Pancreas (tissue), 10 donors: Measurements from ENCODE around the gene CD248. TPM values are rescaled to one million over a fixed set of nuclear protein-coding genes. Genes with fewer than 3 reads are reported as not detected.
A peak's percentile ranks its signal among the peaks of the same experiment; 100 is the strongest.

Source experiments
- ATAC-seq, 4 donors: fragments of 200-7000 bp; cut with Tn5 transposase; one replicate each; pipeline versions ENCODE4 v1.8.0 to v1.9.1; 2020; ENCODE audit warnings: mild to moderate bottlenecking in 4 of 4, moderate library complexity in 4 of 4
- DNase-seq, 6 donors: peaks; one replicate each; pipeline ENCODE4 v3.0.0-alpha.2; 2020
- FAIRE-seq: peaks from 2 replicates; lab custom pipeline; 2012; peaks lifted over from hg19 to GRCh38; lab: Jason Lieb, UNC
- H3K27ac ChIP-seq, 4 donors: fragments of 200-600 bp; sonication (generic); 1 replicate in 3 of 4; 2 replicates in 1 of 4; pipeline versions ENCODE4 v1.5.0 to v1.8.0; 2020
- H3K27me3 ChIP-seq, 4 donors: fragments of 200-600 bp; one replicate each; pipeline ENCODE4 v1.8.0; 2021
- H3K36me3 ChIP-seq, 3 donors: fragments of 200-600 bp; sonication (generic) in 1 of 3; one replicate each; pipeline versions ENCODE4 v1.5.0 to v1.8.0; 2020 to 2021
- H3K4me1 ChIP-seq, 3 donors: fragments of 200-600 bp; one replicate each; pipeline ENCODE4 v1.8.0; 2021
- H3K4me3 ChIP-seq, 4 donors: fragments of 200-600 bp; sonication (generic) in 2 of 4; one replicate each; pipeline versions ENCODE4 v1.5.0 to v1.8.0; 2020 to 2021
- H3K9me3 ChIP-seq, 4 donors: fragments of 200-600 bp; one replicate each; pipeline ENCODE4 v1.8.0; 2021
- CTCF ChIP-seq, 4 donors: fragments of 200-600 bp; sonication (generic) in 3 of 4; IDR thresholded peaks; one replicate each; pipeline versions ENCODE4 v1.5.0 to v1.8.0; 2021; ENCODE audit warnings: antibody characterized with exemption in 4 of 4
- WGBS, 2 donors: extraction: QIAGEN DNeasy Blood & Tissue Kit; methylation state at CpG; one replicate each; pipeline ENCODE4 v1.1.7; 2013; 5-methylcytosine and 5-hydroxymethylcytosine counted together
- intact Hi-C, 3 donors: fragments of 100-400 bp; cut with DNase I; formaldehyde crosslinking; loops; one replicate each; pipeline versions ENCODE4 v1.11.1 to v1.14.2; 2022
- polyA plus RNA-seq, 2 donors: library from polyadenylated mRNA; stranded (reverse); fragments of 200-250 nt; gene quantifications; one replicate each; pipeline ENCODE4 v1.2.3, GENCODE V29; 2013
- total RNA-seq, 6 donors: library from RNA; stranded (reverse); fragmentation: NEBNext Ultra II Directional in 4 of 6; extraction: Animal tissue kit (Norgen Biotek cat#: 25700) in 4 of 6; gene quantifications; one replicate each; pipeline versions ENCODE4 v1.2.1 to v1.2.4, GENCODE V29; 2021 to 2023
- donor health status: healthy with polysubstance abuse.
- donor health status: DM: no; HTN: no; CAD: no; lungs with moderate emphysema.
- donor health status: DM: no; HTN: no; CAD: no.
- donor health status: control.
- donor health status: control.
- donor health status: Bipolar disorder and iron deficiency.
- donor health status: DM: yes; HTN: yes; CAD: no.
- donor health status: DM: no; HTN: no; CAD: no.
- donor health status: DM: no; HTN: no; CAD: no.
- donor health status: DM: yes; HTN: yes; CAD: no.

The CD248 gene
- total and polyA plus RNA-seq, 8 donors: 1.2 to 17.7 (median 3.8) TPM

DNA sequence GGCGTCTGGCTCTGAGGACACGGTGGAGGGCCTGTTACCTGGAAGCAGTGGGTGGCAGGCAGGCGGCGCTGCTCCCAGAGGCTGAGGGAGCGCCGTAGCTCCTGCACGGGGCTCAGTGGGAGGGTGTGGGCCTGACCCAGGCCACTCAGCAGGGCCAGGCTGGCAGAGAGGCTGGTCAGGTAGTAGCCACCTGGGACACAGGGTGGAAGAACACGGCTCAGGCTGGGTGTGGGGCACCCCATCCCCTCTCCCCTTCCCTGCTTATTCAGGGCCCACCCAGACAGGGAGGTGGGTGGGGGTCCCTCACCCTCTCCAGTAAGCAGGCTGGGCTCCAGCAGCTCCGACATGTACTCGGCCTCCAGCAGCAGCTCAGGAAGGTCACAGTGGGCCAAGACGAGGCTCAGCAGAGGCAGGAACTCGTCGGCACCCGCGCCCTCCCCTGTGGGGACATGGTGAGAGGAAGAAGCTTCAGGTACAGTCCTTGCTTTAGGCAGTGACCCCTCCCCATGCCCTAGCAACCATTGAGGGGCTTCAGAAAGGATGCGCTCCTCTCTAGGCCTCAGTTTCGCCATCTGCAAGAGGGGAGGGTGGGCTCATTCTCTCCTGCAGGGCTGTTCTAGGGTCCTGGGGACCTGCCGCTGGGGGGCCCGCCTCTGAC is 16.5 kb upstream of the CD248 start:
- H3K36me3 ChIP-seq: no peaks in the 10 kb centered on the region
- no peaks in the 10 kb centered on the region for H3K9me3 ChIP-seq
- no peak for TF ChIP-seq CTCF (IDR thresholded peaks at IDR 0.05)
- WGBS, 2 donors: 87 to 91% methylated on average over 16 to 19 of the region's 19 CpGs
- peaks cover 4 to 12% (median 10%) of the 10 kb centered on the region in 3 donors for H3K4me1 ChIP-seq
- H3K27me3 ChIP-seq: no peaks in the 10 kb centered on the region
- intact Hi-C loops: no loop called here
- FAIRE-seq: no peak
- peak in 3 of 6 donors; percentile 18 to 48 (median 45) for DNase-seq
- no peak overlapping the region for H3K4me3 ChIP-seq
- no peak overlapping the region for H3K27ac ChIP-seq
- no peak for ATAC-seq

GRCh38 chr11:66332371-66333219 is 15.8 kb upstream of the CD248 start:
- 78 to 82% methylated on average over 18 of the region's 18 CpGs for WGBS, 2 donors
- H3K4me1 ChIP-seq: peaks cover 4 to 12% (median 10%) of the 10 kb centered on the region in 3 donors
- no peak for TF ChIP-seq CTCF (IDR thresholded peaks at IDR 0.05)
- ATAC-seq (no peak), DNase-seq (peak in 2 of 6 donors; percentile 20 to 70), FAIRE-seq (no peak)
- H3K27ac ChIP-seq: no peak overlapping the region
- no peaks in the 10 kb centered on the region for H3K36me3 ChIP-seq
- no peaks in the 10 kb centered on the region for H3K27me3 ChIP-seq
- intact Hi-C loops: no loop called here
- no peak overlapping the region for H3K4me3 ChIP-seq
- H3K9me3 ChIP-seq: no peaks in the 10 kb centered on the region

DNA sequence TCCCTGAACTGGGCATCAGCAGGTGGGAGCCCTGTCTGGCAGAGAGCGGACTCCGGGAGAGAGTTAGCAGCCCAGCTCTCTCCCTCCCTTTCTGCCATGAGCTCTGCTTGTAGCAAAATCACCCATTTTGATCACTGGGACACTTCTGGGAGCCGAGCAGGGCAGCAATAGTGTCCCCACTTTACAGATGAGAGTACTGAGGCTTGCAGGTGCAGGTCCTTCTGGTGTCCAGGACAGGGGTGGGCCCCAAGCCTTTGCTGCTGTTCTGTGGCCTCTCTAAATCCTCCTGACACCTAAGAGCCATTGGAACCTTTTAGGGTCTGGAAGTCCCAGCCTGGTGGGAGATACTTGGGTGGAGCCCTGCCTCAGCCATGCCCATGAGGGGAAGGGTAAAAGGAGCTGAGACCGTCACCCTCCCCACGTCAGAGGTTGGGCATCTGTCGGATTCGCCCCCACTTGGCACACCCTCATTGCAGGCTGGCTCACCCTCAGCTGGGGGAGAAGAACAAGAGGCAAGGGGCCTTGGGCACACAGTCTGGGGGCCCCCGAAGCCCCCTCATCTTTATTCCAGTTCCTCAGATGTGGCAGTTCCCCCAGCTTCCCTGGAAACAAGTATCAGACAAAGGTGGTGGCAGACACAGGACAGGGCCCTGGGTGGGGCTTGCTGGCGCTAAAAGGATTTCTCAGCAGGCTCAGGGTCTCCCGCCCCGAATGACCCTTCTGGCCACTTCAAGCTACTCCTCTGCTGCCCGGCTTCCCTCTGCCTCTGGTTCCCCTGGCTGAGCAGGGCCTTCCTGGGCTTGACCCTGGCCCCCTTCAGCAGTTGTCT is 14.9 kb upstream of the CD248 start:
- Histone ChIP-seq H3K4me3 (no peak overlapping the region), H3K27me3 (no peaks in the 10 kb centered on the region), H3K36me3 (no peaks in the 10 kb centered on the region), H3K9me3 (no peaks in the 10 kb centered on the region), H3K27ac (no peak overlapping the region), H3K4me1 (peaks cover 4 to 8% (median 5%) of the 10 kb centered on the region in 3 donors)
- TF ChIP-seq CTCF (IDR thresholded peaks at IDR 0.05): no peak
- intact Hi-C loops: no loop called here
- FAIRE-seq (no peak), ATAC-seq (no peak), DNase-seq (peak in 2 of 6 donors; percentile 44 to 47)
- 85 to 94% methylated on average over 12 of the region's 12 CpGs for WGBS, 2 donors

- Histone ChIP-seq H3K4me3 (no peak overlapping the region), H3K4me1 (peaks cover 0 to 4% (median 3%) of the 10 kb centered on the region in 3 donors), H3K9me3 (no peaks in the 10 kb centered on the region), H3K27ac (no peak overlapping the region), H3K36me3 (no peaks in the 10 kb centered on the region), H3K27me3 (no peaks in the 10 kb centered on the region)
- FAIRE-seq (no peak), ATAC-seq (no peak), DNase-seq (peak in 1 of 6 donors; percentile 40)
- intact Hi-C loops: no loop called here
- whole genome bisulfite sequencing, 2 donors: 56 to 80% methylated on average over 7 to 10 of the region's 10 CpGs
- no peak for TF ChIP-seq CTCF (IDR thresholded peaks at IDR 0.05)
Observed at GRCh38 chr11:66330931-66331330, 14.1 kb upstream of the CD248 start.
